GM23338 (cell line): ENCODE measurements around the gene UGT1A10. TPM values are rescaled to one million over a fixed set of nuclear protein-coding genes. Genes with fewer than 3 reads are reported as not detected.
"Not testable (repeated sequence)": the region's sequence is repeated elsewhere in the genome, so short reads cannot be mapped to it uniquely, and the experiment has no call there.

Source experiments
- ATAC-seq: fragments of 200-7000 bp; cut with Tn5 transposase; 3 replicates; pipeline ENCODE4 v1.9.1; 2020
- DNase-seq: peaks from one replicate; pipeline ENCODE4 v3.0.0-alpha.2; 2015; ENCODE audit warnings: low spot score
- H2AFZ ChIP-seq: fragments of 200-600 bp; sonication (generic); 2 replicates; pipeline ENCODE4 v1.8.0; 2016; ENCODE audit warnings: antibody characterized with exemption, mild to moderate bottlenecking, moderate library complexity
- H3F3A ChIP-seq: fragments of 200-600 bp; sonication (generic); replicated peaks from 2 replicates; pipeline ENCODE4 v1.8.0; 2017; ENCODE audit warnings: antibody characterized with exemption, mixed run types, low read depth
- H3K27ac ChIP-seq: fragments of 200-600 bp; sonication (generic); 2 replicates; pipeline ENCODE4 v1.6.1; 2016; ENCODE audit warnings: low read depth
- H3K27me3 ChIP-seq: fragments of 200-600 bp; sonication (generic); 2 replicates; pipeline ENCODE4 v1.8.0; 2016; ENCODE audit warnings: mild to moderate bottlenecking, mixed run types, moderate library complexity; ENCODE audit not compliant: insufficient read depth
- H3K36me3 ChIP-seq: fragments of 200-600 bp; sonication (generic); 2 replicates; pipeline ENCODE4 v1.8.0; 2016; ENCODE audit warnings: mild to moderate bottlenecking; ENCODE audit not compliant: insufficient read depth
- H3K4me1 ChIP-seq: fragments of 200-600 bp; sonication (generic); 2 replicates; pipeline ENCODE4 v1.8.0; 2016; ENCODE audit warnings: mild to moderate bottlenecking, moderate library complexity; ENCODE audit not compliant: insufficient read depth
- H3K4me2 ChIP-seq: fragments of 200-600 bp; sonication (generic); 2 replicates; pipeline ENCODE4 v1.7.1; 2017; ENCODE audit warnings: mixed run types
- H3K4me3 ChIP-seq: fragments of 200-600 bp; sonication (generic); 2 replicates; pipeline ENCODE4 v1.6.1; 2016; ENCODE audit warnings: mixed run types
- H3K79me2 ChIP-seq: fragments of 200-600 bp; sonication (generic); replicated peaks from 2 replicates; pipeline ENCODE4 v1.8.0; 2017; ENCODE audit warnings: mild to moderate bottlenecking; ENCODE audit not compliant: insufficient read depth
- H3K9me2 ChIP-seq: fragments of 200-600 bp; sonication (generic); 2 replicates; pipeline ENCODE4 v1.8.0; 2017; ENCODE audit not compliant: insufficient read depth
- H4K20me1 ChIP-seq: fragments of 200-600 bp; sonication (generic); replicated peaks from 2 replicates; pipeline ENCODE4 v1.8.0; 2017; ENCODE audit warnings: mild to moderate bottlenecking; ENCODE audit not compliant: insufficient read depth
- H3K27ac Mint-ChIP-seq: 2 replicates; pipeline ENCODE4 v1.8.0; 2020; ENCODE audit warnings: inconsistent platforms, mild to moderate bottlenecking, moderate library complexity, mixed read lengths
- H3K27me3 Mint-ChIP-seq: 3 replicates; pipeline ENCODE4 v1.8.0; 2022; ENCODE audit warnings: low read depth, mild to moderate bottlenecking, moderate library complexity, mixed read lengths, inconsistent platforms; ENCODE audit not compliant: insufficient read depth, poor library complexity
- H3K36me3 Mint-ChIP-seq: 3 replicates; pipeline ENCODE4 v1.8.0; 2021; ENCODE audit warnings: low read depth, mild to moderate bottlenecking, inconsistent platforms, moderate library complexity, mixed read lengths
- H3K4me1 Mint-ChIP-seq: 3 replicates; pipeline ENCODE4 v1.8.0; 2020; ENCODE audit warnings: mild to moderate bottlenecking, inconsistent platforms, mixed read lengths
- H3K4me3 Mint-ChIP-seq: 3 replicates; pipeline ENCODE4 v1.8.0; 2021; ENCODE audit warnings: moderate library complexity, mild to moderate bottlenecking, inconsistent platforms, mixed read lengths
- H3K9me3 Mint-ChIP-seq: 3 replicates; pipeline ENCODE4 v1.8.0; 2020; ENCODE audit warnings: moderate library complexity, mild to moderate bottlenecking, inconsistent platforms, mixed read lengths
- CREB1 ChIP-seq: fragments of 250-450 bp; sonication (Bioruptor Pico); IDR thresholded peaks from 2 replicates; pipeline ENCODE4 v1.5.0; 2020; ENCODE audit warnings: low read depth, mild to moderate bottlenecking, moderate library complexity
- EZH2 ChIP-seq: fragments of 200-600 bp; sonication (generic); IDR thresholded peaks from one replicate; pipeline ENCODE4 v1.8.0; 2017; ENCODE audit warnings: antibody characterized with exemption, mild to moderate bottlenecking, low read depth; ENCODE audit not compliant: unreplicated experiment
- REST ChIP-seq: IDR thresholded peaks from one replicate; pipeline ENCODE4 v1.6.1; 2018; ENCODE audit warnings: antibody characterized with exemption; ENCODE audit not compliant: unreplicated experiment
- STAT1 ChIP-seq: IDR thresholded peaks from one replicate; pipeline ENCODE4 v1.6.1; 2016; ENCODE audit warnings: antibody characterized with exemption; ENCODE audit not compliant: unreplicated experiment
- ZNF331 ChIP-seq: fragments of 250-450 bp; sonication (Bioruptor Pico); IDR thresholded peaks from 2 replicates; pipeline ENCODE4 v1.5.0; 2020; ENCODE audit warnings: low read depth, mild to moderate bottlenecking, moderate library complexity
- ZNF462 ChIP-seq: fragments of 250-450 bp; sonication (Bioruptor Pico); IDR thresholded peaks from 2 replicates; pipeline ENCODE4 v1.5.0; 2020; ENCODE audit warnings: mild to moderate bottlenecking, moderate library complexity
- long read RNA-seq: library from polyadenylated mRNA; unstranded; transcript quantifications from one replicate; pipeline ENCODE4 v2.0.0, GENCODE V29; 2020; ENCODE audit not compliant: unreplicated experiment
- polyA plus RNA-seq: library from polyadenylated mRNA; unstranded; fragments of >200 nt; fragmentation: Nextera tagmentation; extraction: Ambion mirVana; gene quantifications from 2 replicates; pipeline ENCODE4 v1.2.1, GENCODE V29; 2016
- total RNA-seq: library from RNA; depleted of rRNA; stranded (reverse); fragments of >200 nt; shearing (Covaris generic); gene quantifications from 2 replicates; pipeline ENCODE4 v1.2.3, GENCODE V29; 2014; rRNA removed

The UGT1A10 gene
- total RNA-seq: 0.23 TPM in 1 of 2 replicates, not detected in the other
- not detected in 2 replicates for polyA plus RNA-seq
- long read RNA-seq: 0 reads

- not testable (repeated sequence) for H3K27me3 ChIP-seq, H3K9me2 ChIP-seq, H3K4me1 ChIP-seq, H3K27ac Mint-ChIP-seq, H2AFZ ChIP-seq, H3F3A ChIP-seq, H3K36me3 ChIP-seq, H3K9me3 Mint-ChIP-seq, H4K20me1 ChIP-seq, ATAC-seq, H3K36me3 Mint-ChIP-seq, DNase-seq, H3K27ac ChIP-seq, H3K4me1 Mint-ChIP-seq, H3K79me2 ChIP-seq, H3K27me3 Mint-ChIP-seq, H3K4me3 ChIP-seq, H3K4me2 ChIP-seq, H3K4me3 Mint-ChIP-seq
Measured at GRCh38 chr2:233636306-233636705, at the start of gene UGT1A10. Gene UGT1A10, plus strand, starts transcription at chr2:233636448. Its CDS starts 75 bp downstream, at chr2:233636523.

GRCh38 chr2:233588400-233588799 lies 47.8 kb upstream of the UGT1A10 start:
- Histone ChIP-seq H3K4me1 (no peaks in the 10 kb centered on the region), H2AFZ (no peak overlapping the region), H3K79me2 (no peaks in the 10 kb centered on the region), H3K4me2 (no peak overlapping the region), H3K9me2 (peaks cover 5% of the 10 kb centered on the region), H3K27me3 (no peaks in the 10 kb centered on the region), H4K20me1 (no peaks in the 10 kb centered on the region), H3K27ac (no peak overlapping the region), H3K36me3 (no peaks in the 10 kb centered on the region), H3K4me3 (no peak overlapping the region), H3F3A (no peaks in the 10 kb centered on the region)
- H3K4me1 Mint-ChIP-seq: peaks cover 7% of the 10 kb centered on the region
- H3K36me3 Mint-ChIP-seq: peaks cover 4% of the 10 kb centered on the region; the same call in 1 of the 3 replicates
- H3K4me3 Mint-ChIP-seq: no peak overlapping the region
- no peak overlapping the region for H3K27ac Mint-ChIP-seq
- H3K27me3 Mint-ChIP-seq: peaks cover 2% of the 10 kb centered on the region
- DNase-seq (no peak), ATAC-seq (no peak)
- TF ChIP-seq EZH2 (no peak), ZNF462 (CRISPR knock-in tag) (no peak), ZNF331 (CRISPR knock-in tag) (no peak), CREB1 (no peak), REST (no peak), STAT1 (no peak)
- peaks cover 11% of the 10 kb centered on the region; the same call in 1 of the 3 replicates for H3K9me3 Mint-ChIP-seq

- not testable (repeated sequence) for H2AFZ ChIP-seq, H3K4me2 ChIP-seq, H3F3A ChIP-seq, ATAC-seq, DNase-seq, H3K4me3 ChIP-seq, H3K79me2 ChIP-seq, H3K4me3 Mint-ChIP-seq, H3K36me3 Mint-ChIP-seq, H3K27me3 ChIP-seq, H3K27ac ChIP-seq, H3K27ac Mint-ChIP-seq, H3K4me1 ChIP-seq, H3K27me3 Mint-ChIP-seq, H4K20me1 ChIP-seq, H3K4me1 Mint-ChIP-seq, H3K9me2 ChIP-seq, H3K36me3 ChIP-seq
- peaks cover 12% of the 10 kb centered on the region for H3K9me3 Mint-ChIP-seq
Measured at GRCh38 chr2:233592706-233593105, 43.5 kb upstream of the UGT1A10 start.
